Stimulated activated CD8-positive, alpha-beta memory T cell treated with anti-CD3 and anti-CD28 coated beads, Interleukin-4, amount 100 ng/mL, for 4 hours (primary cell): Measurements from ENCODE around the gene ALDH4A1.
A peak's percentile ranks its signal among the peaks of the same experiment; 100 is the strongest.

Experiments used
- DNase-seq, 2 donors: peaks; one replicate each; pipeline ENCODE4 v3.0.0-alpha.2; 2020; ENCODE audit warnings: low read depth in 2 of 2, low spot score in 1 of 2

Gene ALDH4A1

DNA sequence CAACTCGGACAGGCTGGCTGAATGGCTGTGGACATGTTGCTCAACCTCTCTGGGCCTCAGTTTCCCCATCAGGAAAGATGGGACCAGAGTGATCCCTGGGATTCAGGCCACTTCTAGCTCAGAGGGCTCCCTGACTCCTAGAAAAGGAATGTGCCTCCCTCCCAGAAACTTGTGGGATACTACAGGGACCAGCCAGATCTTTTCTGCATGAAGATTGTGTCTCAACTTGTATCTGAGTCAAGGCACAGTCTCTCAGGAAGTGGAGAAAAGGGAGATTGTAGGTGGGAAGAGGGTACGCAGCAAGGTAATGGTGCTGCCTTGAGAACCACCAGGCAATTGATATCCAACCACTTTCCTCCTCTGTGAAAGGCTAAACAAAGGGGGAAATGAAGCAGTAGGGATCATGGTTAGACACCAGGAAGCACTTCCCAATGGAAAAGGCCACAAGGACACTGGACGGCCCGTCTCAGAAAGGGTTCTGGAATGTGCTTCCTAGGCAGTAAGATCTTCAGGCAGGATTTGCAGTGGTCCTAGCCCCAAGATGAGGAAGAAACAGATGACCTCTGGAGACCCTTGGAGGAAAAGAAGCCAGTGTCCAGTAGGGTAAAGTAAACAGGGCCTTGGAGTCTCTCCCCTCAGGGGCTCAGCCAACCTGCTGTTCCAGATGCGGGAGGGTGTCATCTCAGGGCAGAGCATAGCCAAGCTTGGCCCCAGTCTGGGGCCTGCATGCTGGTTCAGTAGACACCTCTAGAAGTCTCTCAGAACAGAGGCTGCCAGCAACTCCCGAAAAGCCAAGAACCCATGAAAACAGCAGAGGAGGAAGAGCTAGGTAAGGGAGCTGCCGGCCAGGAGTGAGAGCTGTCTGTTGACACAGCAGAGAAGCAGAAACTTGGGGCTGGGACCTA, 37.3 kb upstream of the ALDH4A1 start:
- DNase-seq: no peak

DNA sequence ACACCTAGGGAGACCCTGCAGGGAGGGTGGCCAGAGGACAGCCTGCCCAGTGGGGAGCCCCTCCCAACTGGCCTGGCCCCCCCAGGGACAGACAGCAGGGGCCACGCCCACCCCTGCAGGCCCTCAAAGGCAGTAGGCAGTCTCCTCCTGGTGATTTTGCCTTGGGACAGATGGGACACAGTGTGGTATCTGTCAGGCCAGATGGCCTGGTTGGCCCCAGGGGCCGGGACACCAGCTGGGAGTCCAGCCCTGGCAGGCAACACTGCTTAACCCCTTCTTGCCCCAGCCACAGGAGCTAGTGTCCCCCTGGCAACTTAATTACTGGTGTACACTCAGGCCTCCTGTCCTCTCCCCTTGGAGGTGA, 36.3 kb upstream of the ALDH4A1 start:
- DNase-seq: no peak

DNA sequence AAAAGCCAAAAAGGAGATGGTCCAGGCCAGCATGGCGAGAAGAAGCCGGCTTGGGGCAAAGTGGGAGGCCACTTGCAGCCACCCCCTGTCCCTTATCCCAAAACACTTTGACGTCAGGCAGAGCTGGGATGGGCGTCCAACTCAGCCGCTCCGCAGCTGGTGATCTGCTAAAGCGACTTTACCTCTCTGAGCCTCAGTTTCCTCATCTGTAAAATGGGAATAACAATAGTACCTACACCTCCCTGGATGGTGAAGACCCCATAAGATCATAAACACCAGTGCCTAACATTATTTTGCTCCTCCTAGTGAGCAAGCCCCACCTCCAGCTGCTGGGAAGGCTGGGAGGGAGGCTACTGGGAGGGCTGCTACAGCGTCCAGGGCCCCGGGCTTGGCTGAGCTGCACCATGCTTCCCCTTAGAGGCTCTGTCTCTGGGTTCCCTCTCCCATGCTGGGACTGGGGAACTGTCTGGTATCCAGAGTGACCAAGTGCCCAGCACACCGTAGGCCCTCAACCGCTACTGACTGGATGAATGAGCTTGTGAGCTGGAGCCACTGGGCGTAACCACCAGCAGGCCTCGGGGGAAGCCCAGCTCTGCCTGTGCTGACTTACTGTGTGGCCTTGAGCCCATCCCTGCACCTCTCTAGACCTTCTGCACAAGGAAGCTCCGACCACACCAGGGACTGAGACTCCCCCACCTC, 35.8 kb upstream of the ALDH4A1 start:
- no peak for DNase-seq

DNA sequence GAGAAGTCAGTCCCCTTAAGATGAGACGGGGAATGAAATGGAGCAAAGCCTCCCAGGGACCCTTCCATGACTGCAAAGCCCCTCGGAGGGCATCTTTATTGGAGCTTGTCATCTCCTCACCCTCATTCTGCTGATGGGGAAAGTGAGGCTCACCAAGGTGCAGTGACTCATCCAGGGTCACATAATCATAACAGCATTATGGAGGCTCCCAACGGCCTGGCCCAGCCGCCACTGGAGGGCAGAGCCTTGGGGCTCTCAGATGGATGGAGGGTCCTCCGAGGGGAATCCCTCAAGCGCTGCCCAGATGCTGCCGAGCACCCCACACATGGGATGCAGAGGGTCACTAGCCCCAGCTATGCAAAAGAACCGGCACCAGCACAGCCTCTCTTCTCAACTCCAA, 35.2 kb upstream of the ALDH4A1 start:
- no peak for DNase-seq

DNA sequence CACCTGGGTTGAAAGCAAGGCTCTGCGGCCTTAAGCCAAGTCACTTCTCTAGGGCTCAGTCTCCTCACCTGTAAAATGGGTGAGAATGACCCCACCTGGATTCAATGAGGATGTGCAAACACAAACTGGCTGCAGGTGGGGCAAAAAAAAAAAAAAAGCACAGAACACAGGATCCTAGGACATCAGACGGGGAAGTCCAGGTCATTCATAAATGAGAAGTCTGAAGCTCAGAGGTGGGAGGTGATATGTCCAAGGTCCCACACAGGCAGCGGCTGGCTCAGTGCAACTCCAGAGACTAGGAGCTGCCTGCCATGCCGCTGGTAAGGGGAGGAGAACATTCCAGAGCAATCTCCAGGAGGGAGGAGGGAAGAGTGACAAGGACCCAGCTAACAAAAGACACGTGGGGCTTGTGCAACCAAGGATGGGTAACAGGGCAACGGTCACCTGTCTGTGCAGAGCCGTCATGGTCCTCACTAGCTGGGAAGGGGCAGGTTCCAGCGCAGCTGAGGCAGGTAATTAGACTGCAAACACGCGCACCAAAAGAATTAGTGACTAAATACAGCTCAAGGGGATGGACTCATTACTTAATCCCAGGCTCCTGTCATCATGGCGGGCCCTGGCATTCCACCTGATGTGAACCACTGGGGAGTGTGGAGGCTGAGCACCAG, 34.6 kb upstream of the ALDH4A1 start:
- DNase-seq: no peak

DNA sequence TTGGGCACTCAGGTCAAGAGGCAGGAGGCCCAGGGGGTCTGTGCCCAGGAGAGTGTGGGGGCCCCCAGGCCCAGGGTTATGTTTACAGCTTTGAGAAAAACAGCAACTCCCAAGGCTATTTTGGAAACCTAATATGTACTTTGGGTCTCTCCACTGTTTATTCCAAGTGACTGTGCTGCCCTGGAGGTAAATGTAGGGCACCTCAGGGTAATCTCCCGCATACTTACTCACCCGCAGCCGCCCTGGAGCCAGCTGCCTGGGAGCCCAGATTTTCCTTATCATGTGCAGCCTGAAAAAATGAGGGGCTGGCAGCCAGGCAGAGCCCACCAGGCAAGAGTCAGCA, 34.1 kb upstream of the ALDH4A1 start:
- no peak for DNase-seq

DNA sequence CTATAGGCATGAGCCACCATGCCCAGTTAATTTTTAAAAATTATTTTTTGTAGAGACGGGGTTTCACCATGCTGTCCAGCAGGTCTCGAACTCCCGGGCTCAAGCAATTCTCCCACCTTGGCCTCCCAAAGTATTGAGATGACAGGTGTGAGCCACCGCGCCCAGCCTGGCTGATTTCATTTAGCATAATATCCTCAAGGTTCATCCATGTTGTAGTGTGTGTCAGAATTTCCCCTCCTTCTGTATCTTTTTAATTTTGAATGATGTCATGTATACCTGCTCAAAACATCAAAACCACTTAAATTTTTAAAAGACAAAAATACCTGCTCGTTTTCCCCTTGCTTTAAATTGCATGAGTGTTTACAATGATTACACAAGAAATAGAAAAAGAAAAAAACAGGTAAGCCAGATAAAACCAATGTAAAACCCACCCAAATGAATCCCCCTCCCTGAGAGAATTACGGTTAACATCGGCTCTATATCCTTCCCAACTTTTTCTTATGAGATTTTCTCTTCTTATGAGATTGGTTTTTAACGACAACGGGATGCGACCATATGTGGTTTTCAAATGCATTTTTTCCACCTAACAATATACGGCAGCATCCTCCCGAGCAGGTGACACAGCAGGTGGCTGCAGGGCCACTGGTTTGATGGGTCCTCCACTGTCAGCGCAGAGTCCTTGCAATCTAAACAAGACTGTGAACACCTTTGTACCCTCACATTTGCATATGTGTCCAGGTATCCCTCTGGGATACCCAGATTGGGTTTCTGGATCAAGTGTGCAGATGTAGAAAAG, 32.0 kb upstream of the ALDH4A1 start:
- no peak for DNase-seq

DNA sequence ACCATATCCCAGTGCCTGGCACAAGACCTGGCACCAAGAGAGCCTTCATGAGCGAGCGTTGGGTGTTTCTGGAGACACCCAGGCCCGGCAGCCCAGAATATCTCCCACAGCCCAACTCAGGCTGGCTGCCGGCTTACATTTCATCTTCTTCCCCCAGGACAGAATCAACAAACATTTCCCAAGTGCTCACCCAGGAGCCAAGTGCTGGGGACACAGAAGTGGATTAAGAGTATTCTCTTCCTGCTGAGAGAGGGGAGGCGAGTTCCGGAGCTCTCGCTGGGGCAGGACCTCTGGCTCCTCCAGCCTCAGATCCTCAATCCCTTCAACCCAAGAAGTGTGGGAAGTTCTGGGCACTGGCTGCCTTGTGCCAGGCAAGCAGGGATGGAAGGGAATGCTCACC, 30.5 kb upstream of the ALDH4A1 start:
- no peak for DNase-seq

DNA sequence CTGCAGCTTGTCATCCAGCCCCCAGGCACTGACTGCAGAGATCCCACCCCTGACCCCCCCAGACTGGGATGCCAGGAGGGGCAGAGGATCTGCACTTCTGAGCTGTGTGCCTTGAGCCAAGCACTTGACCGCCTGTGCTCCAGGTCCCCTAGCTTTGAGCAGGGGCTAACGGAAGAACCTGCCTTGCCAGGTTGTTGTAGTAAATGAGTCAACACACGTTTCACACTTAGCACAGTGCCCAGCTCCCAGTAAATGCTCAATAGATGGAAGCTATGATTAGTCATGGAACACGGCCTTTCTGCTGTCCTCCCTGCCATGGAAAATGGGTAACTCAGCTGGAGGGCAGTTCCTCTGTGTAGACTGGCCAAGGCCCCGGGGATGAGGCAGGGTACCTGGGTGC, 30.0 kb upstream of the ALDH4A1 start:
- DNase-seq: no peak

DNA sequence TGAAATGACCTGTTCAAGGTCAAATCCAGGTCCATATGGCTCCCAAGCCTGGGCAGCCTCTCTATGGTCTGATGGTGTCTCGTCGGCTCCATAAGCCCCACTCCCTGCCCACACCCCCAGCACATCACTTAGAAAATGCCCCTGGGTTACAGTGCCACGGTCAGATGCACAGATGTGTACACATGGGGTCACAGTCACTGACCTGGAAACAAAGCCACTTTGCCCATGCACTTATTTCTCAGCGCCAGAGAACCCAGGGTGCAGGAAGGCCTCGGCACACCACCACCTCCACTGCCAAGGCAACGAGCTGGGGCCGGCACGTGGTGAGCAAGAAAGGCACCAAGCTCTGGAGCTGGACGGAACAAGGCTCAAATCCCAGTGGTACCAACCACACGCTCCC, 29.4 kb upstream of the ALDH4A1 start:
- DNase-seq: no peak

DNA sequence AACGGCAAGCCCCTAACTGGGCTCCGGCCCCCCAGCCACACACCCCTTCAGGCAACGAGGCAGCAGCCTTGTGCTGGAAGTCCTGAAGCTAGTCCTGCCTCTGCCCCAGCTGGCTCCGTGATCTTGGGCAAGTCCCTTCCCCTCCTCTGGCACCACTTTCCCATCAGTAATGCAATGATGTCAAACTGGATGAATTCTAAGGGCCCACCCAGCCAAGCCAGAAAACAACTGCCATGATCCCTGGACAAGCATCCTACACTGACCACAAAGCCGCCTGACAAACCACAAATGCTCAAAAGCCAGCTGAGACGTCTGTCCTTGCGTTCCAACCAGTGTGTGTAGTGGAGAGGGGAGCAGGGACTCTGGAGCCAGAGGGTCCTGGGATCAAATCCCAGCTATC, 27.3 kb upstream of the ALDH4A1 start:
- DNase-seq: no peak

DNA sequence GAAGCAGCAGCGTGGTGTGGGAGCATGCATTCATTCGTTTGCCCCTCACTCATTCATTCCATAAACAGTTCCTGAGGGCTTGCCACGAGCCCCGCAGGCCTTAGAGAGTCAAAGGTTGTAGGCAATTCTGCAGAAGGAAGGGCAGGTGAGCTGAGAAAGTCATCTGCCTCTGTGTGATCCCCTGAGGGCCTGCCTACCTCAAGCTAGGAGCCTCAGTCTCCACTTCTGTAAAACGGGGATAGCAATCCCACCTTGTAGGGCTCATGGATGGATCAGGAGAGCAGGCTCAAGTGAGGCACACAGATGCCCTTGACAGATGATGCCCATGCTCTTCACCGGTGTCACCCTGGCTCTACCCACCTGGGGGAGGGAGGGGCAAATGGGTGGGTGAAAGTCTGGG, 26.6 kb upstream of the ALDH4A1 start:
- no peak for DNase-seq

DNA sequence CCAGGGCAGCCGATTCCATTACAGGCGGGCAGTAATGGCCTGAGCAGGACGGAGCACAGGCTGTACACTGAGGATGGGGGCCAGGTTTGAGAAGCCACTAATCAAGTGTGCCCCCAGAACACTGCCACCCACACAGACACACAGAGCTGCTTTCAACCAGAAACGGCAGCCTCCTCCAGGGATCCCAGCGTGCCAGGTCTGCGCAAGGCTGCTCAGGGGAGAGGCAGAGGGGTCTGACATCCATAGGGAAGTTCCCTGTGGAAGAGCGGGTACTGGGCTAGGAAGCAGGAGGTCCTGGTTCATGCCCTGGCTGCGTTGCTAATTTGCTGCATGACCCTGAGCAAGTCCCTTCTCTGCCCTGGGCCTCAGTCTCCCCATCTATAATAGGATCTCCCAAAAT, 26.1 kb upstream of the ALDH4A1 start:
- DNase-seq: no peak

DNA sequence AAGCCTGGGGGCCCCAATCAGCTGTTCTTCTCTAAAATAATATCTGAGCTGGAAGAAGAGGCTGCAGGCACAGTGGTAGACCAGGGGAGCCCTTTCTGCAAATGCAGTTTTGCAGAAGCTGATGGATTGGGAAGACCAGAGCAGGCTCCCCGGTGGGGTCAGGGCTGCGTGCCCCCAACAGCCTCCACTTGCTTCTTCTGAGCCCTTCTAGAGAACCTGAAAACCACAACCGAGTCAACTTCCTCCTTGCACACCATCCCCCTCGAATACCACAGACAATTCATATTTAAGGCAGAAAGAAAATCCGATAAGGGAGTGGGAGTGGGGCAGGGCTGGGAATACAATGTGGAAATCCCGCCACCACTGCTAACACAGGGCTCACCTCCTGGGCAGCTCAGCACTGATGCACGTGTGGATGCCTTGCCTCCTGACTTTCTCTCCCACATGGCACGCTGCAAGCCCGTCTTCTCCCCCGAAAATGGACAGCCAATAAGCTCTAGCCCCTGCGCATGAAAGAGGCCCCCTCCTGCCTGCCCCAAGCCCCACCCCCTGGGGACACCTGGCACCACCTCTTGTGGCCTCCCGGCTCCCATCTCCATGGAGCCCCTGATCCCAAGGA, 25.4 kb upstream of the ALDH4A1 start:
- DNase-seq: no peak

DNA sequence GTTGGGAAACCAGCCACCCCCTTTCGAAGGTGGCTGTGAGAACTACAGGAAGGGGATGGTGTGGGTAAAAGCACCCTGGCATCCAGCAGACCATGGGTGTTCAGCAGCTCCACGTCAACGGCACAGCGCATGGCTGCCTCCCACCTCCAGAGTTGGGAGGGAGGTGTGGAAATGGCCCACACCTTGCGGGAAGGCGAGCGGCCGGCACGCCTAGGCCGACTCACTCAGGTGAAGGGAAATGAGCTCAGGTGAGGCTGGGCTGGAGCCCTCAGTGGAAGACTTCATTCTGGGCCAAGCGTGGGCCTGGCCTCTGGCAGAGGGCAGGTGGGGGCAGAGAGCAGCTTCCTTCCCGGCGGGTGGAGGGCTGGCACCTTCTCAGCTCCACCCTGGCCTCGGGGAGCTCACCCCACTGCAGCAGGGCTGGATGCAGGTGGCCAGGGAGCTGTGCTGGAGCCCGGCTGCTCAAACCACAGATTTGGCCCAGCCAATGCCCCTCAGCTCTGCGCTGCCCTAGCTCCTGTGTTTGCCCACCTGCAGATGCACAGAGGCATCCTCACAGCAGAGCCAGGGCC, 24.8 kb upstream of the ALDH4A1 start:
- no peak for DNase-seq

DNA sequence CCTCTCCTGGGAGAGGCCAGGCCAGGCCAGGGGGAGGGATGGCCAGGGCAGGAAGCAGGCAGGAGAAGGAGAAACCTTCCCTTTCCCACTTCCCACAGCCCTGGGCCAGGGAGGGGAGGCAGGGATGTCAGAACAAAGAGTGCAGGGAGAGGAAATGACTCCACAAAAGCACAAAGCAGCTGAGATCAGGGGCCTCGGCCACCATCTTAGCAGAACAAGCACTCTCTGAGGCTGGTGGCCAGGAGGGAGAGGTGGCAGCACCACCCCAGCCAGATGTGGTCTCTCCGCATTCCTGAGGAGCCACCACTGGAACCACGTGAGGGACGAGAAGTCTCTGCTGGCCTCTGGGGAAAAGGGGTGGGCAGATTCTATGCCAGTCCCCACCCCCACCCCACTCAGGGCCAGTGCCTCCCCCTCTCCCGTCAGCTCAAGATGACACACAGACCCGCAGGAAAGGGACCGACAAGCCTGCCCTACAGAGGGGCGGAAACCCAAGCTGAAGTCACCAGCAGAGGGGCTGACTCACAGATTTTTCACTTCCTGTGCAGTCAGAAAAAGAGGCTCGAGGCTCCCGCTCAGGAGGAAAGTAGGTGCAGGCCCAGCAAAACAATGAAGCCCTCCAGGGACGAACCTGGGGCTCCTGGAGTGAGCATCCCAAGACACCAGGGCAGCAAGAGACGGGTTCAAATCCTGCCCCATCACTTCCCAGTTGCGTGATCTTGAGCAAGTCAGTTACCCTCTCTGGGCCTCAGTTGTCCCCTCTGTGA, 24.1 kb upstream of the ALDH4A1 start:
- peak; percentile 64 to 74 for DNase-seq

DNA sequence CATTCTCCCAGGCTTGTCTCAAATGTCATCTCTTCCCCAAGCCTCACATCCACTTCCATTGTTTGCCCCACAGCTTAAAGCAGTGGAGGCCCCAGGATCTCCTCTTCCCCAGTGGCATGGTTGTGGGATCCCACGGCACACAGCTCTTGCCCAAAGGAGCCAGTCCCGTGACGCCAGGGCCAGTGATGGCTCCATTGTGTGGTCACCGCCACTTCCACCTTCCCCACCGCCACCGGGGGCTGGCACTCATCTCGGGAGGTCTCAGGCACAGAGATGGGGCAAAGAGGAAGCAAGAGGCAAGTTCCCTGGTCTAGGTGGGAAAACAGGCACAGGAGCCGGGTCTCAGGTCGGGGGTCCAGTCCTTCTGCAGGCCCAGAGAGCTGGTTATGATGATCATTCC, 22.9 kb upstream of the ALDH4A1 start:
- no peak for DNase-seq

DNA sequence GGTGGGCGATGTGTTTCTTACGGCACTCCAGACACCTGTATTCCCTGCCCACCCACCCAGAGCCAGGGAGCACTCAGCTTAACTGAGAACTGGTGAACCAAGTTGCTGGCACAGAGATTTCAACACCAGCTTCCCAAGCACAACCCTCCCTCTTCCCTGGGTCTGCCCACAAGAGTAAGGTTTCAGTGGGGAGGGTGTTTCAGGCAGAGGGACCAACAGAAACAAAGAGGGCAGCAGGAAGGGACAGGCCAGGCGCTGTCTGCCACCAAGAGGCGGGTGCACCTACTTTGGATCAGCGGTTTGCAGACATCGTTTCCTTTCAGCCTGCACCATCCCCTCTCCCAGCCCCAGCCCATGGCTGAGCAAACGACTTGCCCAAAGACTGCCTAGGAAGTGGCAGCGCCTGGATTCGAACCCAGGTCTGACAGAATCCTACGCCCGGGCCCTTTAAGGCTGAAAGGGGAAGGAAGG, 21.9 kb upstream of the ALDH4A1 start:
- no peak for DNase-seq

DNA sequence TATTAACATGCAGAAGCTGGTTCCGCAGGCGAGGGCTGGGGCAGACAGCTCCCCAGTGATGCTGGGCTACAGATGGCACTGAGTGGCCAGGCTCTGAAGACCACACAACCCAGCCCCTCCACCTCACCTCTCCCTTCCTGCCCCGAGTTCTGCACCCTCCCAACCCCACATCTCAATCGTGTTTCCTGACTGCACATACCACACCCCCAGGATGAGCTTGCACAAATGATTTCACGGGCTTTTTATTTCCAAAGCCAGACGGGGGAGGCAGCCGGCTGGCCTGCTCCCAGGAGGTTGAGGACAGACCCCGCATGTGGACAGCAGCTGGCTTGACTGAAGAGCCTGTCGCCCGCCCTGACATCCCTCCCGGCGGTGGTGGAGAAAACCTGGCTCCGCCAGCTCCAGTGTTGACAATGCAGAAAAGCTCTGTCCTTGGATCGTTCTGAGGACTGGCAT, 21.4 kb upstream of the ALDH4A1 start:
- DNase-seq: no peak
